K562 (cell line): ENCODE data around the gene CEMIP. TPM values are rescaled to one million over a fixed set of nuclear protein-coding genes. Genes with fewer than 3 reads are reported as not detected.

Experiments used
- BRF1 ChIP-seq: IDR thresholded peaks from 3 replicates; pipeline ENCODE4 v1.6.1; 2011; ENCODE audit warnings: borderline replicate concordance, mild to moderate bottlenecking; ENCODE audit not compliant: insufficient read length; ENCODE audit errors: extremely low read depth
- GABPB2 ChIP-seq: fragments of 250-450 bp; sonication (Bioruptor Pico); conservative IDR thresholded peaks from 2 replicates; pipeline ENCODE4 v1.5.1; 2021; ENCODE audit warnings: mild to moderate bottlenecking
- HNRNPL ChIP-seq: fragments of 200-400 bp; formaldehyde crosslinking; IDR thresholded peaks from 2 replicates; pipeline ENCODE4 v1.6.1; 2017; ENCODE audit warnings: low read depth, mild to moderate bottlenecking, low read length
- PKNOX1 ChIP-seq: fragments of 450-650 bp; IDR thresholded peaks from 2 replicates; pipeline ENCODE4 v1.6.1; 2016
- PRMT5 ChIP-seq: sonication (generic); formaldehyde crosslinking; IDR thresholded peaks from 2 replicates; pipeline ENCODE4 v1.5.0; 2020; ENCODE audit warnings: missing genetic modification reagents
- RHOXF2B ChIP-seq: fragments of 250-450 bp; sonication (Bioruptor Pico); conservative IDR thresholded peaks from 2 replicates; pipeline ENCODE4 v1.5.1; 2021
- STAT5A ChIP-seq: IDR thresholded peaks from 2 replicates; pipeline ENCODE4 v1.6.1; 2012; ENCODE audit warnings: low read length, inconsistent platforms, borderline replicate concordance
- TBL1XR1 ChIP-seq, 2 experiments: IDR thresholded peaks; 2 replicates each; pipeline ENCODE4 v1.6.1; 2012; ENCODE audit warnings: improper control_type of control experiment in 2 of 2, low read length in 2 of 2, mild to moderate bottlenecking in 1 of 2
- ZFP36 ChIP-seq: fragments of 150-350 bp; IDR thresholded peaks from 2 replicates; pipeline ENCODE4 v1.6.1; 2018; ENCODE audit warnings: low read length, low read depth; ENCODE audit not compliant: partially characterized antibody
- ZNF280B ChIP-seq: fragments of 250-450 bp; sonication (Bioruptor Pico); IDR thresholded peaks from 2 replicates; pipeline ENCODE4 v1.5.1; 2021; ENCODE audit warnings: mild to moderate bottlenecking
- polyA plus RNA-seq, 8 experiments: library from polyadenylated mRNA; depleted of rRNA in 4 of 8; stranded (reverse) in 5 of 8; unstranded in 3 of 8; fragments of >200 nt; fragmentation: Nextera tagmentation in 2 of 8; fragmentation: Illumina TruSeq in 1 of 8; extraction: Ambion mirVana in 2 of 8; extraction: Trizol in 1 of 8; gene quantifications; 2 replicates each; pipeline versions ENCODE4 v1.2.1 to v1.2.3, GENCODE V29; 2011 to 2014; ENCODE audit warnings: inconsistent platforms in 1 of 8, missing spikeins in 1 of 8
- total RNA-seq, 7 experiments: library from RNA; depleted of rRNA in 6 of 7; stranded (reverse); fragments of >200 nt in 6 of 7; fragmentation: Illumina TruSeq in 2 of 7; extraction: Trizol in 2 of 7; gene quantifications; 2 replicates each; pipeline versions ENCODE4 v1.2.1 to v1.2.3, GENCODE V29; 2011 to 2021; ENCODE audit warnings: low replicate concordance in 1 of 7

Gene CEMIP
- total and polyA plus RNA-seq, 9 of the 15 experiments (the other 6 are each of a cell fraction or from before 2014, with no cell fraction given) = 0.33 TPM; not detected in 8

- TF ChIP-seq PKNOX1 (no peak), GABPB2 (CRISPR knock-in tag) (no peak), HNRNPL (no peak), ZFP36 (no peak), ZNF280B (CRISPR knock-in tag) (no peak), TBL1XR1 (IDR thresholded peaks at IDR 0.05; ENCODE audit: low read length in 2 of 2) (no peak), PRMT5 (CRISPR knock-in tag) (no peak), BRF1 (no peak), STAT5A (no peak), RHOXF2B (CRISPR knock-in tag) (no peak)
Measured at GRCh38 chr15:80916056-80916455, 136.9 kb downstream of the CEMIP start (continued).
